HCT116 (cell line): ENCODE data around the gene PRDM7.

Source experiments
- EZH2 ChIP-seq: fragments of 200-600 bp; sonication (generic); IDR thresholded peaks from 2 replicates; pipeline ENCODE4 v1.6.1; 2017; ENCODE audit warnings: antibody characterized with exemption, mixed run types
- POLR2A ChIP-seq: IDR thresholded peaks from 2 replicates; pipeline ENCODE4 v1.7.0; 2011; ENCODE audit warnings: borderline replicate concordance; ENCODE audit not compliant: insufficient read depth, insufficient read length; ENCODE audit errors: extremely low read depth
- TF ChIP-seq, protein P1 (sequence below): IDR thresholded peaks from 2 replicates; pipeline ENCODE4 v1.6.1; 2012; ENCODE audit warnings: low read depth
- TF ChIP-seq, protein P2 (sequence below), 3 experiments: fragments of 200-600 bp in 1 of 3; sonication (generic) in 1 of 3; IDR thresholded peaks in 2 of 3; conservative IDR thresholded peaks in 1 of 3; 2 replicates each; pipeline ENCODE4 v1.5.1; 2012 to 2017; ENCODE audit warnings: low read depth in 2 of 3, low read length in 2 of 3, antibody characterized with exemption in 1 of 3, borderline replicate concordance in 1 of 3, control low read depth in 1 of 3, mild to moderate bottlenecking in 1 of 3, mixed read lengths in 1 of 3, mixed run types in 1 of 3, moderate library complexity in 1 of 3; ENCODE audit not compliant: insufficient read depth in 1 of 3

- TF ChIP-seq, protein P1, sequence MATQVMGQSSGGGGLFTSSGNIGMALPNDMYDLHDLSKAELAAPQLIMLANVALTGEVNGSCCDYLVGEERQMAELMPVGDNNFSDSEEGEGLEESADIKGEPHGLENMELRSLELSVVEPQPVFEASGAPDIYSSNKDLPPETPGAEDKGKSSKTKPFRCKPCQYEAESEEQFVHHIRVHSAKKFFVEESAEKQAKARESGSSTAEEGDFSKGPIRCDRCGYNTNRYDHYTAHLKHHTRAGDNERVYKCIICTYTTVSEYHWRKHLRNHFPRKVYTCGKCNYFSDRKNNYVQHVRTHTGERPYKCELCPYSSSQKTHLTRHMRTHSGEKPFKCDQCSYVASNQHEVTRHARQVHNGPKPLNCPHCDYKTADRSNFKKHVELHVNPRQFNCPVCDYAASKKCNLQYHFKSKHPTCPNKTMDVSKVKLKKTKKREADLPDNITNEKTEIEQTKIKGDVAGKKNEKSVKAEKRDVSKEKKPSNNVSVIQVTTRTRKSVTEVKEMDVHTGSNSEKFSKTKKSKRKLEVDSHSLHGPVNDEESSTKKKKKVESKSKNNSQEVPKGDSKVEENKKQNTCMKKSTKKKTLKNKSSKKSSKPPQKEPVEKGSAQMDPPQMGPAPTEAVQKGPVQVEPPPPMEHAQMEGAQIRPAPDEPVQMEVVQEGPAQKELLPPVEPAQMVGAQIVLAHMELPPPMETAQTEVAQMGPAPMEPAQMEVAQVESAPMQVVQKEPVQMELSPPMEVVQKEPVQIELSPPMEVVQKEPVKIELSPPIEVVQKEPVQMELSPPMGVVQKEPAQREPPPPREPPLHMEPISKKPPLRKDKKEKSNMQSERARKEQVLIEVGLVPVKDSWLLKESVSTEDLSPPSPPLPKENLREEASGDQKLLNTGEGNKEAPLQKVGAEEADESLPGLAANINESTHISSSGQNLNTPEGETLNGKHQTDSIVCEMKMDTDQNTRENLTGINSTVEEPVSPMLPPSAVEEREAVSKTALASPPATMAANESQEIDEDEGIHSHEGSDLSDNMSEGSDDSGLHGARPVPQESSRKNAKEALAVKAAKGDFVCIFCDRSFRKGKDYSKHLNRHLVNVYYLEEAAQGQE, result no peak
- TF ChIP-seq EZH2 (no peak), POLR2A (no peak)
- TF ChIP-seq, protein P2, sequence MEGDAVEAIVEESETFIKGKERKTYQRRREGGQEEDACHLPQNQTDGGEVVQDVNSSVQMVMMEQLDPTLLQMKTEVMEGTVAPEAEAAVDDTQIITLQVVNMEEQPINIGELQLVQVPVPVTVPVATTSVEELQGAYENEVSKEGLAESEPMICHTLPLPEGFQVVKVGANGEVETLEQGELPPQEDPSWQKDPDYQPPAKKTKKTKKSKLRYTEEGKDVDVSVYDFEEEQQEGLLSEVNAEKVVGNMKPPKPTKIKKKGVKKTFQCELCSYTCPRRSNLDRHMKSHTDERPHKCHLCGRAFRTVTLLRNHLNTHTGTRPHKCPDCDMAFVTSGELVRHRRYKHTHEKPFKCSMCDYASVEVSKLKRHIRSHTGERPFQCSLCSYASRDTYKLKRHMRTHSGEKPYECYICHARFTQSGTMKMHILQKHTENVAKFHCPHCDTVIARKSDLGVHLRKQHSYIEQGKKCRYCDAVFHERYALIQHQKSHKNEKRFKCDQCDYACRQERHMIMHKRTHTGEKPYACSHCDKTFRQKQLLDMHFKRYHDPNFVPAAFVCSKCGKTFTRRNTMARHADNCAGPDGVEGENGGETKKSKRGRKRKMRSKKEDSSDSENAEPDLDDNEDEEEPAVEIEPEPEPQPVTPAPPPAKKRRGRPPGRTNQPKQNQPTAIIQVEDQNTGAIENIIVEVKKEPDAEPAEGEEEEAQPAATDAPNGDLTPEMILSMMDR (IDR thresholded peaks at IDR 0.05 in 2 of 3, conservative IDR thresholded peaks at IDR 0.05 in 1 of 3; ENCODE audit: borderline replicate concordance in 1 of 3, insufficient read depth in 1 of 3, low read depth in 2 of 3, low read length in 2 of 3), result no peak
These were observed 58.2 kb downstream of the PRDM7 start, which contains the start of gene DBNDD1 for GRCh38 chr16:90018652-90019542.
